ENCODE results near the gene PTGES3L. TPM values are rescaled to one million over a fixed set of nuclear protein-coding genes. Genes with fewer than 3 reads are reported as not detected.
A peak's percentile ranks its signal among the peaks of the same experiment; 100 is the strongest.

PTGES3L gene
- total and polyA plus RNA-seq, 2 of the 13 experiments (the other 11 are each of a cell fraction or from before 2014, with no cell fraction given): 1.2 to 2.9 TPM

DNA sequence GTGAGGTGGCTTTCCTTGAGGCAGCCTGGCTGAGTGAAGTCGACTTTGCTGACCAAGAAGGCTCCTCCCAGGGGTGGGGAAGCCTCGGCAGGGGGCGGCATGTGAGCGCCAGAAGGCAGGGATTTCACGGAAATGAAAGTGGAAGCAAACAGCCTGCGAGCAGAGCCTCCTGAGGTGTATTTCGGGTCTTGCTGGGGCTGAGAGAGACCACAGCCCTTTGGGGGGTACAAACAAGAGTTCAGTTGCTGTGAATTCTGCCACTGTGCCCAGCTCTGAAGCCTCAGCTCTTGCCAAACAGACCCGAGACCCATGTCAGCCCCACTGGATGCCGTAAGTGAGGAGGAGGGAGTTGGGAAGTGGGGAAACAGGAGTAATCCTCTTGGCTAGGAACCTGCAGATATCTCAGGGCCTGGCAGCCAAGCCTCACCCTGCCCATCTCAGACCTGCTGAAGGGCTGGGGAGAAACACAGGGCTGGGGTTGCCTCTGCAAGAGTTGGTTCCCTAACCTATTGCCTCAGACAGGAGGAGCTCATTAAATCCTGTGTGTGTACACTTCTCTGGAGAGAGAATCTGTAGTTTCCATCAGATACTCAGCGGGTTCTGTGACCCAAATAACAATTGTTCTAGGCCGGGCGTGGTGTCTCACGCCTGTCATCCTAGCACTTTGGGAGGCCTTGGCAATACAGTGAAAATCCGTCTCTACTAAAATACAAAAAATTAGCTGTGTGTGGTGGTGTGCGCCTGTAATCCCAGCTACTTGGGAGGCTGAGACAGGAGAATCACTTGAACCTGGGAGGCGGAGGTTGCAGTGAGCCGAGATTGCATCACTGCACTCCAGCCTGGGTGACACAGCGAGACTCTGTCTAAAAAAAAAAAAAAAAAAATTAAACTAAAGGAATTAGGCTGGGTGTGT is 27.0 kb upstream of the PTGES3L start, which contains the start of gene IFI35 (continued):
- TF ChIP-seq, protein P1, sequence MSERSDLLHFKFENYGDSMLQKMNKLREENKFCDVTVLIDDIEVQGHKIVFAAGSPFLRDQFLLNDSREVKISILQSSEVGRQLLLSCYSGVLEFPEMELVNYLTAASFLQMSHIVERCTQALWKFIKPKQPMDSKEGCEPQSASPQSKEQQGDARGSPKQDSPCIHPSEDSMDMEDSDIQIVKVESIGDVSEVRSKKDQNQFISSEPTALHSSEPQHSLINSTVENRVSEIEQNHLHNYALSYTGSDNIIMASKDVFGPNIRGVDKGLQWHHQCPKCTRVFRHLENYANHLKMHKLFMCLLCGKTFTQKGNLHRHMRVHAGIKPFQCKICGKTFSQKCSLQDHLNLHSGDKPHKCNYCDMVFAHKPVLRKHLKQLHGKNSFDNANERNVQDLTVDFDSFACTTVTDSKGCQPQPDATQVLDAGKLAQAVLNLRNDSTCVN (CRISPR knock-in tag; IDR thresholded peaks at IDR 0.05; ENCODE audit: borderline replicate concordance): peak; percentile 72
- TF ChIP-seq, protein P2, sequence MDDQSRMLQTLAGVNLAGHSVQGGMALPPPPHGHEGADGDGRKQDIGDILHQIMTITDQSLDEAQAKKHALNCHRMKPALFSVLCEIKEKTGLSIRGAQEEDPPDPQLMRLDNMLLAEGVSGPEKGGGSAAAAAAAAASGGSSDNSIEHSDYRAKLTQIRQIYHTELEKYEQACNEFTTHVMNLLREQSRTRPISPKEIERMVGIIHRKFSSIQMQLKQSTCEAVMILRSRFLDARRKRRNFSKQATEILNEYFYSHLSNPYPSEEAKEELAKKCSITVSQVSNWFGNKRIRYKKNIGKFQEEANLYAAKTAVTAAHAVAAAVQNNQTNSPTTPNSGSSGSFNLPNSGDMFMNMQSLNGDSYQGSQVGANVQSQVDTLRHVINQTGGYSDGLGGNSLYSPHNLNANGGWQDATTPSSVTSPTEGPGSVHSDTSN (CRISPR knock-in tag; IDR thresholded peaks at IDR 0.05; ENCODE audit: borderline replicate concordance): no peak
- TF ChIP-seq ZMAT5 (CRISPR knock-in tag; IDR thresholded peaks at IDR 0.05; ENCODE audit: borderline replicate concordance, low read depth) (no peak), RARG (CRISPR knock-in tag; IDR thresholded peaks at IDR 0.05; ENCODE audit: low read depth) (no peak), KLF13 (CRISPR knock-in tag; IDR thresholded peaks at IDR 0.05) (no peak), ZC3H4 (CRISPR knock-in tag; IDR thresholded peaks at IDR 0.05; ENCODE audit: borderline replicate concordance) (no peak), MAF1 (CRISPR knock-in tag; IDR thresholded peaks at IDR 0.05; ENCODE audit: borderline replicate concordance) (no peak), ZMAT3 (CRISPR knock-in tag; conservative IDR thresholded peaks at IDR 0.05) (0 out of 2 replicates have a peak, but pooled peaks have one; percentile 23), ZNF501 (CRISPR knock-in tag; IDR thresholded peaks at IDR 0.05) (peak; percentile 69), ZNF782 (CRISPR knock-in tag; IDR thresholded peaks at IDR 0.05; ENCODE audit: borderline replicate concordance) (0 out of 2 replicates have a peak, but pooled peaks have one; percentile 16), REXO4 (CRISPR knock-in tag; IDR thresholded peaks at IDR 0.05; ENCODE audit: borderline replicate concordance) (no peak), MIER3 (CRISPR knock-in tag; IDR thresholded peaks at IDR 0.05; ENCODE audit: borderline replicate concordance) (no peak), ATF7-NPFF (CRISPR knock-in tag; IDR thresholded peaks at IDR 0.05; ENCODE audit: low read depth) (no peak), DZIP1 (CRISPR knock-in tag; IDR thresholded peaks at IDR 0.05) (peak; percentile 82; the same call in 1 of the 2 replicates), HIVEP1 (CRISPR knock-in tag; IDR thresholded peaks at IDR 0.05) (no peak), IRX3 (CRISPR knock-in tag; IDR thresholded peaks at IDR 0.05; ENCODE audit: borderline replicate concordance, low read depth) (no peak), CBX5 (CRISPR knock-in tag; IDR thresholded peaks at IDR 0.05; ENCODE audit: borderline replicate concordance) (peak; percentile 68; the same call in 1 of the 2 replicates), MAFK (conservative IDR thresholded peaks at IDR 0.05 in 1 of 2, IDR thresholded peaks at IDR 0.05 in 1 of 2; ENCODE audit: low read length in 2 of 2) (no peak)
- TF ChIP-seq, protein P3, sequence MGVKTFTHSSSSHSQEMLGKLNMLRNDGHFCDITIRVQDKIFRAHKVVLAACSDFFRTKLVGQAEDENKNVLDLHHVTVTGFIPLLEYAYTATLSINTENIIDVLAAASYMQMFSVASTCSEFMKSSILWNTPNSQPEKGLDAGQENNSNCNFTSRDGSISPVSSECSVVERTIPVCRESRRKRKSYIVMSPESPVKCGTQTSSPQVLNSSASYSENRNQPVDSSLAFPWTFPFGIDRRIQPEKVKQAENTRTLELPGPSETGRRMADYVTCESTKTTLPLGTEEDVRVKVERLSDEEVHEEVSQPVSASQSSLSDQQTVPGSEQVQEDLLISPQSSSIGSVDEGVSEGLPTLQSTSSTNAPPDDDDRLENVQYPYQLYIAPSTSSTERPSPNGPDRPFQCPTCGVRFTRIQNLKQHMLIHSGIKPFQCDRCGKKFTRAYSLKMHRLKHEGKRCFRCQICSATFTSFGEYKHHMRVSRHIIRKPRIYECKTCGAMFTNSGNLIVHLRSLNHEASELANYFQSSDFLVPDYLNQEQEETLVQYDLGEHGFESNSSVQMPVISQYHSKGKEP (CRISPR knock-in tag; IDR thresholded peaks at IDR 0.05): no peak

All from HepG2 (cell line).